UCSD-AML1 (cell line): ENCODE results near the gene ZNF557.
A peak's percentile ranks its signal among the peaks of the same experiment; 100 is the strongest.

Source experiments
- DNase-seq: peaks from one replicate; lab custom pipeline; 2025; ENCODE audit not compliant: unreplicated experiment; lab: John Stamatoyannopoulos, UW

Gene ZNF557

GRCh38 chr19:7074705-7075282, 5.3 kb downstream of the ZNF557 start:
- no peak for DNase-seq

- no peak for DNase-seq
Measured at GRCh38 chr19:7076151-7076550, 6.6 kb downstream of the ZNF557 start.

- no peak for DNase-seq
Measured at GRCh38 chr19:7078008-7078407, 8.5 kb downstream of the ZNF557 start.

- DNase-seq: no peak
Measured at GRCh38 chr19:7083076-7083956, 13.8 kb downstream of the ZNF557 start.

GRCh38 chr19:7088999-7089398, 19.5 kb downstream of the ZNF557 start:
- DNase-seq: no peak

- no peak for DNase-seq
Measured at GRCh38 chr19:7098096-7098495, 28.6 kb downstream of the ZNF557 start.

GRCh38 chr19:7098701-7099596, 29.4 kb downstream of the ZNF557 start:
- DNase-seq: peak; percentile 96

- DNase-seq: no peak
Measured at GRCh38 chr19:7099597-7099921, 30.1 kb downstream of the ZNF557 start.

- no peak for DNase-seq
Measured at GRCh38 chr19:7101498-7102253, 32.2 kb downstream of the ZNF557 start.

- no peak for DNase-seq
Measured at GRCh38 chr19:7104747-7105447, 35.4 kb downstream of the ZNF557 start.

GRCh38 chr19:7106711-7107657, 37.5 kb downstream of the ZNF557 start:
- DNase-seq: no peak

GRCh38 chr19:7109678-7110289, 40.3 kb downstream of the ZNF557 start:
- DNase-seq: no peak

- DNase-seq: no peak
Measured at GRCh38 chr19:7112675-7113074, 43.2 kb downstream of the ZNF557 start.

GRCh38 chr19:7113233-7113632, 43.7 kb downstream of the ZNF557 start:
- no peak for DNase-seq

GRCh38 chr19:7115721-7116120, 46.2 kb downstream of the ZNF557 start:
- no peak for DNase-seq

- no peak for DNase-seq
Measured at GRCh38 chr19:7117248-7117647, 47.7 kb downstream of the ZNF557 start.

- DNase-seq: no peak
Measured at GRCh38 chr19:7119582-7119981, 50.1 kb downstream of the ZNF557 start.

GRCh38 chr19:7120499-7120898, 51.0 kb downstream of the ZNF557 start:
- DNase-seq: no peak

- DNase-seq: no peak
Measured at GRCh38 chr19:7122701-7123100, 53.2 kb downstream of the ZNF557 start.
